CD14-positive monocyte (primary cell): ENCODE results near the gene PPIB. TPM values are rescaled to one million over a fixed set of nuclear protein-coding genes. Genes with fewer than 3 reads are reported as not detected.

ENCODE experiments used
- DNase-seq, 3 donors: peaks; one replicate each; pipeline ENCODE4 v3.0.0-alpha.2; 2011 to 2022
- H2AFZ ChIP-seq: 2 replicates; pipeline ENCODE4 v1.6.0; 2012; ENCODE audit warnings: mild to moderate bottlenecking, low read depth, low read length, inconsistent platforms; ENCODE audit not compliant: insufficient read depth, poor library complexity, severe bottlenecking
- H3K27ac ChIP-seq, 2 donors: 1 replicate in 1 of 2; 2 replicates in 1 of 2; pipeline ENCODE4 v1.5.1; 2012 to 2013; ENCODE audit warnings: low read length in 2 of 2, control low read depth in 1 of 2, inconsistent platforms in 1 of 2, low read depth in 1 of 2, mild to moderate bottlenecking in 1 of 2
- H3K27me3 ChIP-seq, 2 donors: one replicate each; pipeline versions ENCODE4 v1.6.0 to v1.6.1; 2011 to 2013; ENCODE audit warnings: low read length in 2 of 2; ENCODE audit not compliant: control insufficient read depth in 2 of 2, insufficient read depth in 2 of 2
- H3K36me3 ChIP-seq, 2 donors: replicated peaks in 1 of 2; 1 replicate in 1 of 2; 2 replicates in 1 of 2; pipeline versions ENCODE4 v1.5.1 to v1.6.1; 2012 to 2013; ENCODE audit warnings: low read length in 2 of 2, control low read depth in 1 of 2, inconsistent platforms in 1 of 2, mild to moderate bottlenecking in 1 of 2; ENCODE audit not compliant: insufficient read depth in 2 of 2, control insufficient read depth in 1 of 2
- H3K4me1 ChIP-seq, 2 donors: 1 replicate in 1 of 2; 2 replicates in 1 of 2; pipeline versions ENCODE4 v1.5.1 to v1.6.1; 2012 to 2013; ENCODE audit warnings: low read length in 2 of 2, control low read depth in 1 of 2, inconsistent platforms in 1 of 2, mild to moderate bottlenecking in 1 of 2, moderate library complexity in 1 of 2; ENCODE audit not compliant: insufficient read depth in 2 of 2, control insufficient read depth in 1 of 2
- H3K4me2 ChIP-seq: replicated peaks from 2 replicates; pipeline ENCODE3; 2012; ENCODE audit warnings: low read length, moderate library complexity, mild to moderate bottlenecking; ENCODE audit not compliant: poor library complexity, severe bottlenecking; ENCODE audit errors: extremely low read depth
- H3K4me3 ChIP-seq, 3 experiments: fragments of 200-600 bp in 1 of 3; sonication (generic) in 1 of 3; replicated peaks in 1 of 3; 1 replicate in 2 of 3; 2 replicates in 1 of 3; pipeline ENCODE4 v1.5.1; 2011 to 2013; ENCODE audit warnings: low read length in 3 of 3, mild to moderate bottlenecking in 3 of 3, control low read depth in 2 of 3, low read depth in 2 of 3, inconsistent platforms in 1 of 3, moderate library complexity in 1 of 3
- H3K79me2 ChIP-seq: 2 replicates; pipeline ENCODE4 v1.6.0; 2012; ENCODE audit warnings: mild to moderate bottlenecking, control low read depth, inconsistent platforms, low read length, moderate library complexity; ENCODE audit not compliant: insufficient read depth
- H3K9ac ChIP-seq: 2 replicates; pipeline ENCODE4 v1.6.0; 2017; ENCODE audit warnings: low read length, mild to moderate bottlenecking; ENCODE audit not compliant: insufficient read depth, poor library complexity, severe bottlenecking
- H3K9me3 ChIP-seq, 2 donors: replicated peaks in 1 of 2; 1 replicate in 1 of 2; 2 replicates in 1 of 2; pipeline versions ENCODE4 v1.5.1 to v1.6.1; 2012 to 2013; ENCODE audit warnings: low read length in 2 of 2, control low read depth in 1 of 2; ENCODE audit not compliant: control insufficient read depth in 1 of 2, insufficient read depth in 1 of 2
- H4K20me1 ChIP-seq: 2 replicates; pipeline ENCODE4 v1.6.0; 2012; ENCODE audit warnings: mild to moderate bottlenecking, low read length, control low read depth, moderate library complexity; ENCODE audit not compliant: insufficient read depth
- H3K27ac Mint-ChIP-seq, 7 donors: one replicate each; pipeline ENCODE4 v1.8.0; 2020; ENCODE audit warnings: mild to moderate bottlenecking in 7 of 7, mixed read lengths in 7 of 7, moderate library complexity in 6 of 7, inconsistent platforms in 2 of 7
- H3K27me3 Mint-ChIP-seq, 3 donors: one replicate each; pipeline ENCODE4 v1.8.0; 2021 to 2022; ENCODE audit warnings: low read depth in 3 of 3, mild to moderate bottlenecking in 3 of 3, mixed read lengths in 3 of 3, moderate library complexity in 3 of 3, inconsistent platforms in 1 of 3
- H3K36me3 Mint-ChIP-seq, 2 donors: one replicate each; pipeline ENCODE4 v1.8.0; 2020; ENCODE audit warnings: mixed read lengths in 2 of 2, inconsistent platforms in 1 of 2, mild to moderate bottlenecking in 1 of 2
- H3K4me1 Mint-ChIP-seq: one replicate; pipeline ENCODE4 v1.8.0; 2020; ENCODE audit warnings: mild to moderate bottlenecking, mixed read lengths
- H3K4me3 Mint-ChIP-seq, 2 donors: one replicate each; pipeline ENCODE4 v1.8.0; 2020; ENCODE audit warnings: mild to moderate bottlenecking in 2 of 2, mixed read lengths in 2 of 2, moderate library complexity in 1 of 2
- H3K9me3 Mint-ChIP-seq, 7 donors: one replicate each; pipeline ENCODE4 v1.8.0; 2020 to 2022; ENCODE audit warnings: mixed read lengths in 7 of 7, mild to moderate bottlenecking in 6 of 7, moderate library complexity in 6 of 7, inconsistent platforms in 2 of 7
- CTCF ChIP-seq: fragments of 200-600 bp; IDR thresholded peaks from one replicate; pipeline ENCODE4 v1.8.0; 2022; ENCODE audit warnings: antibody characterized with exemption, mild to moderate bottlenecking
- WGBS: methylation state at CpG from one replicate; pipeline ENCODE4 v1.1.5; 2013; ENCODE audit warnings: missing lambda C conversion rate; ENCODE audit not compliant: insufficient coverage; 5-methylcytosine and 5-hydroxymethylcytosine counted together
- intact Hi-C, 2 donors: fragments of 100-400 bp; cut with micrococcal nuclease; formaldehyde crosslinking; loops; one replicate each; pipeline versions ENCODE4 v1.15.0 to v1.15.1; 2023
- polyA plus RNA-seq, 3 donors: library from polyadenylated mRNA; depleted of rRNA in 1 of 3; unstranded in 2 of 3; stranded (reverse) in 1 of 3; fragments of 300-500 nt in 2 of 3; fragments of >200 nt in 1 of 3; fragmentation: Illumina TruSeq in 2 of 3; gene quantifications; 1 replicate in 2 of 3; 2 replicates in 1 of 3; pipeline ENCODE4 v1.2.3, GENCODE V29; 2012 to 2021

PPIB gene
- polyA plus RNA-seq, 3 donors, result 224 to 532 (median 520) TPM

- Mint-ChIP-seq H3K4me3 (no peak overlapping the region), H3K9me3 (no peaks in the 10 kb centered on the region), H3K36me3 (peaks cover 39 to 55% of the 10 kb centered on the region in 2 donors), H3K4me1 (peaks cover 18% of the 10 kb centered on the region), H3K27ac (peak overlapping the region in 2 of 7 donors; percentile 23 to 56), H3K27me3 (peaks cover 8 to 14% (median 10%) of the 10 kb centered on the region in 3 donors)
- Histone ChIP-seq H3K4me2 (no peak overlapping the region), H3K9me3 (no peaks in the 10 kb centered on the region), H3K36me3 (peaks cover 42 to 51% of the 10 kb centered on the region in 2 donors), H3K27ac (no peak overlapping the region), H3K79me2 (no peaks in the 10 kb centered on the region), H4K20me1 (peaks cover 30% of the 10 kb centered on the region), H3K9ac (no peak overlapping the region), H3K4me1 (peaks cover 16 to 25% of the 10 kb centered on the region in 2 donors), H3K4me3 (no peak overlapping the region), H3K27me3 (peaks cover 1 to 2% of the 10 kb centered on the region in 2 donors), H2AFZ (no peak overlapping the region)
- TF ChIP-seq CTCF, result no peak
- 97% methylated on average over 6 of the region's 6 CpGs for WGBS
- intact Hi-C loops, result no loop called here
- DNase-seq, result no peak
Observed at GRCh38 chr15:64146041-64146440, 16.8 kb downstream of the PPIB start.

GRCh38 chr15:64144565-64145281 lies 18.1 kb downstream of the PPIB start:
- Histone ChIP-seq H3K4me3 (no peak overlapping the region), H3K27ac (no peak overlapping the region), H3K9ac (no peak overlapping the region), H3K4me1 (peaks cover 6 to 13% of the 10 kb centered on the region in 2 donors), H3K4me2 (no peak overlapping the region), H2AFZ (no peak overlapping the region), H4K20me1 (peaks cover 25% of the 10 kb centered on the region), H3K9me3 (no peaks in the 10 kb centered on the region), H3K27me3 (no peaks in the 10 kb centered on the region), H3K79me2 (no peaks in the 10 kb centered on the region), H3K36me3 (peaks cover 48 to 52% of the 10 kb centered on the region in 2 donors)
- peaks cover 5% of the 10 kb centered on the region for H3K4me1 Mint-ChIP-seq
- peaks cover 0 to 4% (median 0%) of the 10 kb centered on the region in 3 donors for H3K27me3 Mint-ChIP-seq
- peaks cover 44 to 61% of the 10 kb centered on the region in 2 donors for H3K36me3 Mint-ChIP-seq
- intact Hi-C loops, result no loop called here
- H3K9me3 Mint-ChIP-seq, result no peaks in the 10 kb centered on the region
- no peak for DNase-seq
- TF ChIP-seq CTCF, result no peak
- 90% methylated on average over 13 of the region's 14 CpGs for WGBS
- no peak overlapping the region for H3K4me3 Mint-ChIP-seq
- peak overlapping the region in 3 of 7 donors; percentile 26 to 74 (median 42) for H3K27ac Mint-ChIP-seq
